Fibroblast of lung (primary cell): ENCODE measurements around the gene ZNF296.

Source experiments
- CTCF ChIP-seq, 2 donors: IDR thresholded peaks in 1 of 2; conservative IDR thresholded peaks in 1 of 2; 1 replicate in 1 of 2; 2 replicates in 1 of 2; pipeline ENCODE4 v1.5.1; 2011 to 2012; ENCODE audit warnings: low read length in 2 of 2, control low read depth in 1 of 2, inconsistent platforms in 1 of 2, low read depth in 1 of 2, mild to moderate bottlenecking in 1 of 2
- EZH2 ChIP-seq: IDR thresholded peaks from 2 replicates; pipeline ENCODE4 v1.5.1; 2012; ENCODE audit warnings: low read length, control low read depth, mild to moderate bottlenecking; ENCODE audit errors: missing control alignments

- TF ChIP-seq CTCF (conservative IDR thresholded peaks at IDR 0.05 in 1 of 2, IDR thresholded peaks at IDR 0.05 in 1 of 2; ENCODE audit: low read depth in 1 of 2, low read length in 2 of 2) (no peak), EZH2 (no peak)
These were observed 4.1 kb downstream of the ZNF296 start for GRCh38 chr19:45071969-45072790.
